HCT116 (cell line): ENCODE measurements around the gene FOXB2. TPM values are rescaled to one million over a fixed set of nuclear protein-coding genes. Genes with fewer than 3 reads are reported as not detected.

Experiments
- ATAC-seq: fragments of 200-7000 bp; cut with Tn5 transposase; 2 replicates; pipeline ENCODE4 v1.9.1; 2020; ENCODE audit warnings: mild to moderate bottlenecking, moderate library complexity
- BruUV-seq: library from RNA; stranded (reverse); fragments of 400-500 nt; replicated peaks from 2 replicates; lab custom pipeline; 2021; lab: Mats Ljungman, UMichigan
- CTCF ChIA-PET: fragments of 300-600 bp; sonication (Branson Sonifier 250); formaldehyde crosslinking; loops from one replicate; lab custom pipeline; 2021; ENCODE audit warnings: antibody characterized with exemption; lab: Charles Lee
- POLR2A ChIA-PET: fragments of 300-600, 350-600 bp; sonication (Branson Sonifier 250); formaldehyde crosslinking; loops from one replicate; lab custom pipeline; 2021; ENCODE audit warnings: antibody characterized with exemption; lab: Charles Lee
- RAD21 ChIA-PET, 2 experiments: fragments of 300-600 bp; sonication (Branson Sonifier 250); formaldehyde crosslinking; loops; one replicate each; lab custom pipeline; 2023; ENCODE audit warnings: low total read pairs in 2 of 2; ENCODE audit not compliant: uncharacterized antibody in 2 of 2, unreplicated experiment in 2 of 2, low non-redundant PET in 1 of 2; lab: Charles Lee
- DNase-seq: peaks from one replicate; pipeline ENCODE4 v3.0.0-alpha.2; 2010; ENCODE audit warnings: low read depth, low spot score
- H2AFZ ChIP-seq: fragments of 200-600 bp; shearing (Covaris generic), sonication (generic); 2 replicates; pipeline ENCODE4 v1.6.1; 2017; ENCODE audit warnings: low read depth, mixed run types, mixed read lengths, antibody characterized with exemption, low read length; ENCODE audit not compliant: poor library complexity, severe bottlenecking
- H3K27ac ChIP-seq: 2 replicates; pipeline ENCODE4 v1.5.1; 2012; ENCODE audit warnings: low read depth, low read length
- H3K27me3 ChIP-seq: fragments of 200-600 bp; sonication (generic); 2 replicates; pipeline ENCODE4 v1.6.1; 2016; ENCODE audit warnings: mixed run types, low read length, mixed read lengths; ENCODE audit not compliant: insufficient read depth
- H3K36me3 ChIP-seq, 2 experiments: fragments of 200-500 bp in 1 of 2; fragments of 200-600 bp in 1 of 2; sonication (Bioruptor generic) in 1 of 2; sonication (generic) in 1 of 2; 2 replicates each; pipeline versions ENCODE4 v1.5.1 to v1.6.1; 2014 to 2016; ENCODE audit warnings: low read length in 2 of 2, inconsistent platforms in 1 of 2, mixed read lengths in 1 of 2, mixed run types in 1 of 2; ENCODE audit not compliant: insufficient read depth in 2 of 2, control insufficient read depth in 1 of 2
- H3K4me1 ChIP-seq, 2 experiments: fragments of 200-600 bp in 1 of 2; sonication (generic) in 1 of 2; 2 replicates each; pipeline versions ENCODE4 v1.5.1 to v1.6.1; 2012 to 2017; ENCODE audit warnings: low read length in 2 of 2, inconsistent platforms in 1 of 2, mild to moderate bottlenecking in 1 of 2, mixed read lengths in 1 of 2, mixed run types in 1 of 2, moderate library complexity in 1 of 2; ENCODE audit not compliant: insufficient read depth in 2 of 2, control insufficient read depth in 1 of 2
- H3K4me2 ChIP-seq: fragments of 200-600 bp; sonication (generic); 2 replicates; pipeline ENCODE4 v1.6.1; 2017; ENCODE audit warnings: mixed run types, low read length, mixed read lengths
- H3K4me3 ChIP-seq, 2 experiments: fragments of 200-600 bp in 1 of 2; sonication (generic) in 1 of 2; replicated peaks in 1 of 2; 2 replicates each; pipeline ENCODE4 v1.5.1; 2011 to 2016; ENCODE audit warnings: low read length in 2 of 2, control low read depth in 1 of 2, low read depth in 1 of 2, mild to moderate bottlenecking in 1 of 2, mixed read lengths in 1 of 2, mixed run types in 1 of 2
- H3K79me2 ChIP-seq: fragments of 200-600 bp; sonication (generic); 2 replicates; pipeline ENCODE4 v1.6.1; 2017; ENCODE audit warnings: mild to moderate bottlenecking, mixed run types, low read length, moderate library complexity, mixed read lengths; ENCODE audit not compliant: insufficient read depth
- H3K9ac ChIP-seq: fragments of 200-600 bp; sonication (generic); 2 replicates; pipeline ENCODE4 v1.6.1; 2016; ENCODE audit warnings: low read length, mixed read lengths
- H3K9me2 ChIP-seq: fragments of 200-600 bp; sonication (generic), shearing (Covaris generic); 2 replicates; pipeline ENCODE4 v1.6.1; 2017; ENCODE audit warnings: mixed run types, mild to moderate bottlenecking, moderate library complexity; ENCODE audit not compliant: insufficient read depth
- H3K9me3 ChIP-seq, 2 experiments: fragments of 200-500 bp in 1 of 2; fragments of 200-600 bp in 1 of 2; sonication (Bioruptor generic) in 1 of 2; sonication (generic) in 1 of 2; 2 replicates each; pipeline ENCODE4 v1.6.1; 2014 to 2017; ENCODE audit warnings: low read length in 2 of 2, mixed read lengths in 2 of 2, inconsistent platforms in 1 of 2, low read depth in 1 of 2, mild to moderate bottlenecking in 1 of 2, mixed run types in 1 of 2, moderate library complexity in 1 of 2; ENCODE audit not compliant: control insufficient read depth in 1 of 2, insufficient read depth in 1 of 2
- H4K20me1 ChIP-seq: fragments of 200-600 bp; sonication (generic), shearing (Covaris generic); 2 replicates; pipeline ENCODE4 v1.6.1; 2017; ENCODE audit warnings: mixed run types, mild to moderate bottlenecking, moderate library complexity; ENCODE audit not compliant: insufficient read depth
- ATF3 ChIP-seq: IDR thresholded peaks from 2 replicates; pipeline ENCODE4 v1.6.1; 2012
- CTCF ChIP-seq, 3 experiments: fragments of 200-600 bp in 1 of 3; sonication (generic) in 1 of 3; IDR thresholded peaks in 2 of 3; conservative IDR thresholded peaks in 1 of 3; 2 replicates each; pipeline ENCODE4 v1.5.1; 2012 to 2017; ENCODE audit warnings: low read depth in 2 of 3, low read length in 2 of 3, antibody characterized with exemption in 1 of 3, borderline replicate concordance in 1 of 3, control low read depth in 1 of 3, mild to moderate bottlenecking in 1 of 3, mixed read lengths in 1 of 3, mixed run types in 1 of 3, moderate library complexity in 1 of 3; ENCODE audit not compliant: insufficient read depth in 1 of 3
- ELF1 ChIP-seq: IDR thresholded peaks from 2 replicates; pipeline ENCODE4 v1.6.1; 2012; ENCODE audit warnings: low read depth, borderline replicate concordance
- EZH2 ChIP-seq: fragments of 200-600 bp; sonication (generic); IDR thresholded peaks from 2 replicates; pipeline ENCODE4 v1.6.1; 2017; ENCODE audit warnings: antibody characterized with exemption, mixed run types
- EZH2phosphoT487 ChIP-seq: fragments of 200-600 bp; IDR thresholded peaks from 2 replicates; pipeline ENCODE4 v1.6.1; 2018; ENCODE audit warnings: antibody characterized with exemption, borderline replicate concordance
- FOSL1 ChIP-seq: IDR thresholded peaks from 2 replicates; pipeline ENCODE4 v1.6.1; 2012; ENCODE audit warnings: low read depth
- JUND ChIP-seq: IDR thresholded peaks from 2 replicates; pipeline ENCODE4 v1.6.1; 2012
- REST ChIP-seq: IDR thresholded peaks from 2 replicates; pipeline ENCODE4 v1.6.1; 2012; ENCODE audit warnings: low read depth
- SIN3A ChIP-seq: IDR thresholded peaks from 2 replicates; pipeline ENCODE4 v1.6.1; 2012; ENCODE audit warnings: low read depth
- SP1 ChIP-seq: IDR thresholded peaks from 2 replicates; pipeline ENCODE4 v1.6.1; 2012; ENCODE audit warnings: low read depth
- TCF7L2 ChIP-seq: IDR thresholded peaks from 2 replicates; pipeline ENCODE4 v1.7.0; 2011; ENCODE audit warnings: borderline replicate concordance, inconsistent platforms; ENCODE audit not compliant: insufficient read depth, insufficient read length; ENCODE audit errors: extremely low read depth
- YY1 ChIP-seq: IDR thresholded peaks from 2 replicates; pipeline ENCODE4 v1.6.1; 2011; ENCODE audit warnings: low read length, low read depth, moderate library complexity, mild to moderate bottlenecking; ENCODE audit not compliant: insufficient replicate concordance; ENCODE audit errors: extremely low read depth
- ZBTB33 ChIP-seq: IDR thresholded peaks from 2 replicates; pipeline ENCODE4 v1.6.1; 2011; ENCODE audit warnings: mild to moderate bottlenecking, low read length, moderate library complexity; ENCODE audit not compliant: insufficient replicate concordance; ENCODE audit errors: extremely low read depth
- ZFX ChIP-seq: fragments of 450-650 bp; IDR thresholded peaks from 2 replicates; pipeline ENCODE4 v1.6.1; 2017
- intact Hi-C: fragments of 100-400 bp; cut with micrococcal nuclease; formaldehyde crosslinking; loops from 2 replicates; pipeline ENCODE4 v1.10.0; 2022
- total RNA-seq: library from RNA; stranded (reverse); gene quantifications from one replicate; pipeline ENCODE4 v1.2.1, GENCODE V29; 2021; ENCODE audit not compliant: unreplicated experiment
- TF ChIP-seq, protein P1 (sequence below): IDR thresholded peaks from 2 replicates; pipeline ENCODE4 v1.6.1; 2012

FOXB2 gene
- total RNA-seq, 1 experiment from 2014 or later: not detected

DNA sequence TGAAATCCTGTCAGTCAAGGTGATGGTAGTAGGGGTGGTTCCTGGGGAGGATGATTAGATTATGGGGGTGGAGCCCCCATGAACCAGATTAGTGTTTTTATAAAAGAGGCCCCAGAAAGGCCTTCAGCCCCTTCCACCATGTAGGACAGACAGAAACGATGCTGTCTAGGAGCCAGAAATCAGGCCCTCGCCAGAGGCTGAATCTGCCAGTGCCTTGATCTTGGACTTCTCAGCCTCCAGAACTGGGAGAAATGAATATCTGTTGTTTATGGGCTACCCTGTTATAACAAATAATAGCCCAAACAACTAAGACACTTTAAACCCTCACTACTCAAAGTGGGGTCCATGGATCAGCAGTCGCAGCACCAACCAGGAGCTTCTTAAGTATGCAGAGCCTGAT, 20.2 kb upstream of the FOXB2 start:
- TF ChIP-seq SP1 (no peak), FOSL1 (no peak), EZH2phosphoT487 (no peak), YY1 (no peak), SIN3A (no peak), ELF1 (no peak), REST (no peak), TCF7L2 (no peak), ATF3 (no peak), ZBTB33 (no peak), EZH2 (no peak), ZFX (no peak), JUND (no peak), CTCF (IDR thresholded peaks at IDR 0.05 in 2 of 3, conservative IDR thresholded peaks at IDR 0.05 in 1 of 3; ENCODE audit: borderline replicate concordance in 1 of 3, insufficient read depth in 1 of 3, low read depth in 2 of 3, low read length in 2 of 3) (no peak)
- TF ChIP-seq, protein P1, sequence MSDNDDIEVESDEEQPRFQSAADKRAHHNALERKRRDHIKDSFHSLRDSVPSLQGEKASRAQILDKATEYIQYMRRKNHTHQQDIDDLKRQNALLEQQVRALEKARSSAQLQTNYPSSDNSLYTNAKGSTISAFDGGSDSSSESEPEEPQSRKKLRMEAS: no peak
- Histone ChIP-seq H3K79me2 (no peaks in the 10 kb centered on the region), H3K4me2 (no peak overlapping the region), H3K4me1 (no peaks in the 10 kb centered on the region), H3K9me3 (no peaks in the 10 kb centered on the region), H3K36me3 (no peaks in the 10 kb centered on the region), H3K27me3 (no peaks in the 10 kb centered on the region), H4K20me1 (no peaks in the 10 kb centered on the region), H3K4me3 (no peak overlapping the region), H3K27ac (no peak overlapping the region), H3K9ac (no peak overlapping the region), H2AFZ (no peak overlapping the region), H3K9me2 (no peaks in the 10 kb centered on the region)
- BruUV-seq: no TSS peak
- RAD21 ChIA-PET: no interaction called here
- CTCF ChIA-PET: interaction anchor here (4.4 kb wide), 1 partner anchor 190 kb away, joined by 55 read pairs; no protein-coding TSS in a partner anchor
- no peak for ATAC-seq
- POLR2A ChIA-PET: no interaction called here
- no peak for DNase-seq
- intact Hi-C loops: no loop called here
